Kidney (tissue), 14 donors: ENCODE data around the gene CASQ1. TPM values are rescaled to one million over a fixed set of nuclear protein-coding genes. Genes with fewer than 3 reads are reported as not detected.

ENCODE experiments used
- DNase-seq, 5 donors: peaks; one replicate each; pipeline ENCODE4 v3.0.0-alpha.2; 2013 to 2020
- FAIRE-seq: peaks from 2 replicates; lab custom pipeline; 2012; peaks lifted over from hg19 to GRCh38; lab: Jason Lieb, UNC
- H3K27ac ChIP-seq, 2 donors: one replicate each; pipeline ENCODE4 v1.7.0; 2013; ENCODE audit warnings: low read depth in 2 of 2, low read length in 2 of 2, inconsistent platforms in 1 of 2
- H3K27me3 ChIP-seq: one replicate; pipeline ENCODE4 v1.7.1; 2013; ENCODE audit warnings: low read length, inconsistent platforms; ENCODE audit not compliant: control insufficient read depth, insufficient read depth
- H3K36me3 ChIP-seq, 3 donors: one replicate each; pipeline versions ENCODE4 v1.7.0 to v1.7.1; 2013; ENCODE audit warnings: low read length in 3 of 3, control low read depth in 1 of 3, inconsistent platforms in 1 of 3; ENCODE audit not compliant: insufficient read depth in 3 of 3, control insufficient read depth in 2 of 3
- H3K4me1 ChIP-seq, 3 donors: one replicate each; pipeline versions ENCODE4 v1.7.0 to v1.7.1; 2013; ENCODE audit warnings: low read length in 3 of 3, inconsistent platforms in 1 of 3, low read depth in 1 of 3; ENCODE audit not compliant: control insufficient read depth in 2 of 3, insufficient read depth in 2 of 3
- H3K4me3 ChIP-seq, 3 donors: one replicate each; pipeline versions ENCODE4 v1.7.0 to v1.8.1; 2013; ENCODE audit warnings: low read length in 3 of 3, control low read depth in 1 of 3, inconsistent platforms in 1 of 3
- H3K9ac ChIP-seq, 3 donors: one replicate each; pipeline versions ENCODE4 v1.7.0 to v1.7.1; 2013; ENCODE audit warnings: low read length in 3 of 3, control low read depth in 1 of 3, inconsistent platforms in 1 of 3
- H3K9me3 ChIP-seq, 3 donors: one replicate each; pipeline versions ENCODE4 v1.7.0 to v1.7.1; 2013; ENCODE audit warnings: low read length in 3 of 3, control low read depth in 1 of 3, inconsistent platforms in 1 of 3; ENCODE audit not compliant: control insufficient read depth in 2 of 3, insufficient read depth in 1 of 3
- intact Hi-C: fragments of 100-400 bp; cut with DNase I; formaldehyde crosslinking; loops from one replicate; pipeline ENCODE4 v1.11.1; 2022
- polyA plus RNA-seq: library from polyadenylated mRNA; stranded (reverse); fragments of 350-450 nt; fragmentation: Illumina TruSeq; extraction: RNeasy Lipid Tissue Mini Kit (QIAGEN cat#74804); gene quantifications from one replicate; pipeline ENCODE4 v1.2.3, GENCODE V29; 2014; ENCODE audit warnings: low read depth, low replicate concordance; ENCODE audit not compliant: insufficient read depth
- total RNA-seq: library from RNA; stranded (reverse); fragmentation: NEBNext Ultra II Directional; extraction: Animal tissue kit (Norgen Biotek cat#: 25700); gene quantifications from one replicate; pipeline ENCODE4 v1.2.1, GENCODE V29; 2021
- TF ChIP-seq, protein P1 (sequence below): IDR thresholded peaks from 3 replicates; pipeline ENCODE4 v1.5.1; 2012; ENCODE audit warnings: mild to moderate bottlenecking, moderate library complexity, borderline replicate concordance; ENCODE audit not compliant: insufficient read depth; ENCODE audit errors: extremely low read depth
- donor health status: control.
- donor health status: control.
- donor health status: control.
- donor health status: control.
- donor health status: control.
- donor health status: DM: yes; HTN: yes; CAD: no.
- donor health status: Normal renal cell carcinoma (clear cell type).

Gene CASQ1
- total and polyA plus RNA-seq, 2 donors from 2014 or later, result 0.57 TPM; not detected in 1

GRCh38 chr1:160245434-160245833, 55.1 kb downstream of the CASQ1 start:
- no peak overlapping the region for H3K4me3 ChIP-seq
- H3K4me1 ChIP-seq, result peaks cover 0 to 36% (median 19%) of the 10 kb centered on the region in 3 donors
- H3K9ac ChIP-seq, result no peak overlapping the region
- H3K27ac ChIP-seq, result peak overlapping the region in 1 of 2 donors; percentile 32
- TF ChIP-seq, protein P1, sequence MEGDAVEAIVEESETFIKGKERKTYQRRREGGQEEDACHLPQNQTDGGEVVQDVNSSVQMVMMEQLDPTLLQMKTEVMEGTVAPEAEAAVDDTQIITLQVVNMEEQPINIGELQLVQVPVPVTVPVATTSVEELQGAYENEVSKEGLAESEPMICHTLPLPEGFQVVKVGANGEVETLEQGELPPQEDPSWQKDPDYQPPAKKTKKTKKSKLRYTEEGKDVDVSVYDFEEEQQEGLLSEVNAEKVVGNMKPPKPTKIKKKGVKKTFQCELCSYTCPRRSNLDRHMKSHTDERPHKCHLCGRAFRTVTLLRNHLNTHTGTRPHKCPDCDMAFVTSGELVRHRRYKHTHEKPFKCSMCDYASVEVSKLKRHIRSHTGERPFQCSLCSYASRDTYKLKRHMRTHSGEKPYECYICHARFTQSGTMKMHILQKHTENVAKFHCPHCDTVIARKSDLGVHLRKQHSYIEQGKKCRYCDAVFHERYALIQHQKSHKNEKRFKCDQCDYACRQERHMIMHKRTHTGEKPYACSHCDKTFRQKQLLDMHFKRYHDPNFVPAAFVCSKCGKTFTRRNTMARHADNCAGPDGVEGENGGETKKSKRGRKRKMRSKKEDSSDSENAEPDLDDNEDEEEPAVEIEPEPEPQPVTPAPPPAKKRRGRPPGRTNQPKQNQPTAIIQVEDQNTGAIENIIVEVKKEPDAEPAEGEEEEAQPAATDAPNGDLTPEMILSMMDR, result no peak
- FAIRE-seq, result no peak
- intact Hi-C loops, result no loop called here
- no peaks in the 10 kb centered on the region for H3K36me3 ChIP-seq
- no peaks in the 10 kb centered on the region for H3K27me3 ChIP-seq
- no peak for DNase-seq
- H3K9me3 ChIP-seq, result no peaks in the 10 kb centered on the region

DNA sequence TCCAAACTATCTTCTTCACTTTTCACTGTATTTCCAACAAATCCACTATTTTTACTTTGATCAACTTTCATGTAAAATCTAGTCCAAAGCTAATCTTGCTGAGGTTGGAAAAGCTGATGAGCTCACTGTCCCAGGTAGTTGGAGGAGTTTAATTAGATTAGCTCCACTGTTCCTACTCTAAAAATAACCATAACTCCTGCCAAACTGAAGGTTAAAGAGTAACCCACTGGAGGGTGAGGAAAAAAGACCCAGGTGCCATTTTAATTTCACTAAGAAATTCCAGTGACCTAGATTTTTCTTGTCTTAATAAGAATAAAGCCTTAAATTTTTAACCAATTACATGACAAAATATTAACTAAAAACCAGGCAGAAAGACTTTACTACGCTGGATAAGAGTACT, 56.7 kb downstream of the CASQ1 start:
- Histone ChIP-seq H3K27me3 (no peaks in the 10 kb centered on the region), H3K36me3 (no peaks in the 10 kb centered on the region), H3K4me1 (peaks cover 0 to 50% (median 19%) of the 10 kb centered on the region in 3 donors), H3K9me3 (no peaks in the 10 kb centered on the region), H3K9ac (peak overlapping the region in 1 of 3 donors; percentile 49), H3K4me3 (peak overlapping the region in 1 of 3 donors; percentile 7), H3K27ac (peak overlapping the region; percentile 30 to 85)
- intact Hi-C loops, result no loop called here
- FAIRE-seq (peak; percentile 98), DNase-seq (peak in 2 of 5 donors; percentile 6 to 53)
- TF ChIP-seq, protein P1, result no peak

DNA sequence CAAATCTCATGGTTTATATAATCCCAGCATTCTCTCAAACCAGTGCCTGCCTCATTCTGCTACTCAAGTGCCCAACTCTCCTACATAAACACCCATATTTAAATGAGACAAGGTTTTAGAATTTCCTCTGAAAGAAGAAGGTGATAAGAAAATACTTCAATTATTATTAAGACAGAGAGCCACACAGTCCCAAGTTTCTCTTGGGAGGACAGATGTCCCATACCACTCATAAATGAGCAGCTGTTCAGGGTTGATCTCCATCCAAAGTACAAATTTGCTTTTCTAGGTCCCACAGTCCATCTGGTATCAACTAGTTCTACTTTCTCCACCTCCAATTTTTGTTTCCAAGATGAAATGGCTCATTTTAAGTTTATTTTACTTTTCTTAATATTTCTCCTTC, 60.6 kb downstream of the CASQ1 start:
- Histone ChIP-seq H3K36me3 (no peaks in the 10 kb centered on the region), H3K4me3 (no peak overlapping the region), H3K9ac (no peak overlapping the region), H3K27me3 (no peaks in the 10 kb centered on the region), H3K9me3 (no peaks in the 10 kb centered on the region), H3K4me1 (peaks cover under 1 to 33% (median 4%) of the 10 kb centered on the region in 3 donors), H3K27ac (no peak overlapping the region)
- intact Hi-C loops, result no loop called here
- TF ChIP-seq, protein P1, result no peak
- FAIRE-seq, result no peak
- DNase-seq, result peak in 2 of 5 donors; percentile 7 to 20

Other genes starting within 250 kb of the CASQ1 start
- 0.88 TPM for gene IGSF9, start 245.0 kb upstream of the CASQ1 start, total RNA-seq
- gene IGSF9, start 245.0 kb upstream of the CASQ1 start, polyA plus RNA-seq, result 1.3 TPM
- not detected for gene SLAMF9, start 236.3 kb upstream of the CASQ1 start, total RNA-seq
- not detected for gene SLAMF9, start 236.3 kb upstream of the CASQ1 start, polyA plus RNA-seq
- gene PIGM, start 158.6 kb upstream of the CASQ1 start, total RNA-seq, result 8.5 TPM
- 3.3 TPM for gene PIGM, start 158.6 kb upstream of the CASQ1 start, polyA plus RNA-seq
- gene KCNJ10, start 120.4 kb upstream of the CASQ1 start, total RNA-seq, result 4.9 TPM
- gene KCNJ10, start 120.4 kb upstream of the CASQ1 start, polyA plus RNA-seq, result 57.6 TPM
- not detected for gene KCNJ9, start 109.0 kb upstream of the CASQ1 start, total RNA-seq
- gene KCNJ9, start 109.0 kb upstream of the CASQ1 start, polyA plus RNA-seq, result 0.09 TPM
- gene IGSF8, start 92.0 kb upstream of the CASQ1 start, total RNA-seq, result 40.9 TPM
- gene IGSF8, start 92.0 kb upstream of the CASQ1 start, polyA plus RNA-seq, result 47.0 TPM
- 4.1 TPM for gene ATP1A2, start 74.8 kb upstream of the CASQ1 start, total RNA-seq
- 5.5 TPM for gene ATP1A2, start 74.8 kb upstream of the CASQ1 start, polyA plus RNA-seq
- gene ATP1A4, start 39.0 kb upstream of the CASQ1 start, total RNA-seq, result 0.19 TPM
- not detected for gene ATP1A4, start 39.0 kb upstream of the CASQ1 start, polyA plus RNA-seq
- 112 TPM for gene PEA15, start 14.8 kb downstream of the CASQ1 start, total RNA-seq
- gene PEA15, start 14.8 kb downstream of the CASQ1 start, polyA plus RNA-seq, result 143 TPM
- gene DCAF8, start 72.0 kb downstream of the CASQ1 start, total RNA-seq, result 136 TPM
- 69.6 TPM for gene DCAF8, start 72.0 kb downstream of the CASQ1 start, polyA plus RNA-seq
- gene PEX19, start 94.6 kb downstream of the CASQ1 start, total RNA-seq, result 67.9 TPM
- 49.8 TPM for gene PEX19, start 94.6 kb downstream of the CASQ1 start, polyA plus RNA-seq
- gene COPA, start 152.7 kb downstream of the CASQ1 start, total RNA-seq, result 160 TPM
- gene COPA, start 152.7 kb downstream of the CASQ1 start, polyA plus RNA-seq, result 50.1 TPM
- 109 TPM for gene NCSTN, start 152.8 kb downstream of the CASQ1 start, total RNA-seq
- gene NCSTN, start 152.8 kb downstream of the CASQ1 start, polyA plus RNA-seq, result 73.9 TPM
- gene NHLH1, start 176.5 kb downstream of the CASQ1 start, total RNA-seq, result 0.09 TPM
- gene NHLH1, start 176.5 kb downstream of the CASQ1 start, polyA plus RNA-seq, result not detected
- gene VANGL2, start 210.0 kb downstream of the CASQ1 start, total RNA-seq, result 8.1 TPM
- gene VANGL2, start 210.0 kb downstream of the CASQ1 start, polyA plus RNA-seq, result 3.8 TPM